Hepatocyte (in vitro differentiated cells): ENCODE results near the gene C16orf54. TPM values are rescaled to one million over a fixed set of nuclear protein-coding genes. Genes with fewer than 3 reads are reported as not detected.
A peak's percentile ranks its signal among the peaks of the same experiment; 100 is the strongest.

Experiments used
- DNase-seq: peaks from one replicate; pipeline ENCODE4 v3.0.0-alpha.2; 2016; ENCODE audit warnings: low spot score
- H2AFZ ChIP-seq: fragments of 200-600 bp; sonication (generic); 2 replicates; pipeline ENCODE4 v1.6.0; 2016; ENCODE audit warnings: antibody characterized with exemption, mild to moderate bottlenecking
- H3K27ac ChIP-seq: fragments of 200-600 bp; sonication (generic); 2 replicates; pipeline ENCODE4 v1.5.1; 2016; ENCODE audit warnings: mild to moderate bottlenecking
- H3K27me3 ChIP-seq: fragments of 200-600 bp; sonication (generic); 2 replicates; pipeline ENCODE4 v1.6.1; 2016
- H3K36me3 ChIP-seq: fragments of 200-600 bp; sonication (generic); replicated peaks from 2 replicates; pipeline ENCODE4 v1.5.1; 2016; ENCODE audit warnings: low read depth; ENCODE audit not compliant: insufficient read depth
- H3K4me1 ChIP-seq: fragments of 200-600 bp; sonication (generic); 2 replicates; pipeline ENCODE4 v1.5.1; 2016; ENCODE audit warnings: mild to moderate bottlenecking, moderate library complexity; ENCODE audit not compliant: insufficient read depth
- H3K4me2 ChIP-seq: fragments of 200-600 bp; sonication (generic); 2 replicates; pipeline ENCODE4 v1.6.0; 2016
- H3K4me3 ChIP-seq: fragments of 200-600 bp; sonication (generic); 2 replicates; pipeline ENCODE4 v1.5.1; 2016; ENCODE audit warnings: mild to moderate bottlenecking
- H3K79me2 ChIP-seq: fragments of 200-600 bp; sonication (generic); 2 replicates; pipeline ENCODE4 v1.6.0; 2017; ENCODE audit warnings: mild to moderate bottlenecking
- H3K9me2 ChIP-seq: fragments of 200-600 bp; sonication (generic); replicated peaks from 2 replicates; pipeline ENCODE4 v1.6.0; 2017; ENCODE audit warnings: mild to moderate bottlenecking; ENCODE audit not compliant: insufficient read depth
- H3K9me3 ChIP-seq: fragments of 200-600 bp; sonication (generic); 2 replicates; pipeline ENCODE4 v1.5.1; 2016; ENCODE audit warnings: low read depth, mild to moderate bottlenecking
- H4K20me1 ChIP-seq: fragments of 200-600 bp; sonication (generic); 2 replicates; pipeline ENCODE4 v1.6.0; 2016; ENCODE audit warnings: mild to moderate bottlenecking; ENCODE audit not compliant: insufficient read depth, poor library complexity, severe bottlenecking
- CTCF ChIP-seq: fragments of 200-600 bp; sonication (generic); IDR thresholded peaks from 2 replicates; pipeline ENCODE4 v1.5.1; 2016; ENCODE audit warnings: antibody characterized with exemption, mild to moderate bottlenecking; ENCODE audit not compliant: poor library complexity
- EZH2 ChIP-seq: fragments of 200-600 bp; sonication (generic); IDR thresholded peaks from 2 replicates; pipeline ENCODE4 v1.6.1; 2016; ENCODE audit warnings: antibody characterized with exemption, mild to moderate bottlenecking, borderline replicate concordance
- EZH2phosphoT487 ChIP-seq: fragments of 200-600 bp; sonication (generic); IDR thresholded peaks from one replicate; pipeline ENCODE4 v1.6.1; 2018; ENCODE audit warnings: antibody characterized with exemption, mild to moderate bottlenecking, low read depth, moderate library complexity; ENCODE audit not compliant: unreplicated experiment, severe bottlenecking
- WGBS: methylation state at CpG from one replicate; pipeline ENCODE4 v1.1.6; 2016; ENCODE audit warnings: low lambda C conversion rate; ENCODE audit errors: missing lambda C conversion rate; 5-methylcytosine and 5-hydroxymethylcytosine counted together
- polyA plus RNA-seq: library from polyadenylated mRNA; unstranded; fragments of >200 nt; fragmentation: Nextera tagmentation; extraction: Ambion mirVana; gene quantifications from 2 replicates; pipeline ENCODE4 v1.2.1, GENCODE V29; 2016
- total RNA-seq: library from RNA; depleted of rRNA; stranded (reverse); fragments of >200 nt; gene quantifications from 2 replicates; pipeline ENCODE4 v1.2.3, GENCODE V29; 2014

Gene C16orf54
- total and polyA plus RNA-seq, 2 experiments from 2014 or later, result 0.10 to 0.16 TPM

GRCh38 chr16:29738514-29738913, 7.3 kb downstream of the C16orf54 start:
- WGBS, result 67% methylated on average over 2 of the region's 2 CpGs
- DNase-seq, result no peak
- Histone ChIP-seq H3K9me2 (no peaks in the 10 kb centered on the region), H4K20me1 (no peaks in the 10 kb centered on the region), H3K4me2 (no peak overlapping the region), H3K79me2 (no peaks in the 10 kb centered on the region), H3K27me3 (no peaks in the 10 kb centered on the region), H3K36me3 (no peaks in the 10 kb centered on the region), H3K27ac (peak overlapping the region; percentile 92), H3K9me3 (no peaks in the 10 kb centered on the region), H3K4me3 (no peak overlapping the region), H3K4me1 (peaks cover 32% of the 10 kb centered on the region), H2AFZ (no peak overlapping the region)
- TF ChIP-seq EZH2phosphoT487 (no peak), EZH2 (no peak), CTCF (no peak)

GRCh38 chr16:29737713-29738112, 8.1 kb downstream of the C16orf54 start:
- 74% methylated on average over 5 of the region's 5 CpGs for WGBS
- TF ChIP-seq EZH2, result no peak
- no peak for TF ChIP-seq EZH2phosphoT487
- no peak for TF ChIP-seq CTCF
- no peaks in the 10 kb centered on the region for H3K9me2 ChIP-seq
- no peak for DNase-seq
- peak overlapping the region; percentile 57 for H3K27ac ChIP-seq
- H3K36me3 ChIP-seq, result no peaks in the 10 kb centered on the region
- H3K4me1 ChIP-seq, result peaks cover 32% of the 10 kb centered on the region
- H3K27me3 ChIP-seq, result no peaks in the 10 kb centered on the region
- no peaks in the 10 kb centered on the region for H3K79me2 ChIP-seq
- H3K9me3 ChIP-seq, result no peaks in the 10 kb centered on the region
- H3K4me2 ChIP-seq, result no peak overlapping the region
- no peak overlapping the region for H2AFZ ChIP-seq
- no peak overlapping the region for H3K4me3 ChIP-seq
- H4K20me1 ChIP-seq, result no peaks in the 10 kb centered on the region

GRCh38 chr16:29736764-29737163, 9.0 kb downstream of the C16orf54 start:
- Histone ChIP-seq H3K4me1 (peaks cover 32% of the 10 kb centered on the region), H4K20me1 (no peaks in the 10 kb centered on the region), H3K36me3 (no peaks in the 10 kb centered on the region), H3K79me2 (no peaks in the 10 kb centered on the region), H3K4me2 (no peak overlapping the region), H3K27me3 (no peaks in the 10 kb centered on the region), H3K4me3 (no peak overlapping the region), H3K9me2 (no peaks in the 10 kb centered on the region), H2AFZ (no peak overlapping the region), H3K27ac (no peak overlapping the region), H3K9me3 (no peaks in the 10 kb centered on the region)
- TF ChIP-seq CTCF (no peak), EZH2phosphoT487 (no peak), EZH2 (no peak)
- WGBS, result 93% methylated on average over 6 of the region's 6 CpGs
- DNase-seq, result no peak

DNA sequence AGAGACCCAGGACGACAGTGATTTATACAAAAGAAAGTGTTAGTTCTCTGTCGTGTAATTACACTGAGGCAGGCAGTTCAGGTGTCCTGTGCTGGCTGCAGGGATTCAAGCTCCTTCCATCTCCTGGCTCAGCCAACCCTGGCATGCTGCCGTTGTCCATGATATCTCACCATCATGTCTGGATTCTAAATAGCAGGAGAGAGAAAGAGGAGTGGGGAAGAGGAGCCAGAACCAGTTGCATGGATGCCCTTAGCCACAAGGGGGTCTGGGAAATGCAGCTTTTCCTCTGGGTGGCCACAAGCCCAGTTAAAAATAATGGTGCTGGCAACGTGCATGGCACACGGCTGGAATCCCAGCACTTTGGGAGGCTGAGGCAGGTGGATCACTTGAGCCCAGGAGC, 9.7 kb downstream of the C16orf54 start:
- H3K79me2 ChIP-seq, result no peaks in the 10 kb centered on the region
- no peaks in the 10 kb centered on the region for H3K9me3 ChIP-seq
- no peaks in the 10 kb centered on the region for H3K27me3 ChIP-seq
- no peaks in the 10 kb centered on the region for H3K9me2 ChIP-seq
- TF ChIP-seq EZH2phosphoT487, result no peak
- no peak for TF ChIP-seq CTCF
- no peak for TF ChIP-seq EZH2
- no peaks in the 10 kb centered on the region for H3K36me3 ChIP-seq
- no peak for DNase-seq
- H4K20me1 ChIP-seq, result no peaks in the 10 kb centered on the region
- H3K27ac ChIP-seq, result no peak overlapping the region
- no peak overlapping the region for H3K4me3 ChIP-seq
- 61% methylated on average over 5 of the region's 5 CpGs for WGBS
- H3K4me1 ChIP-seq, result peaks cover 25% of the 10 kb centered on the region
- H3K4me2 ChIP-seq, result no peak overlapping the region
- H2AFZ ChIP-seq, result no peak overlapping the region
